ENCODE measurements around the gene LRRN4CL. TPM values are rescaled to one million over a fixed set of nuclear protein-coding genes. Genes with fewer than 3 reads are reported as not detected.
A peak's percentile ranks its signal among the peaks of the same experiment; 100 is the strongest.

LRRN4CL gene
- total RNA-seq, 2 donors from 2014 or later, result 3.1 to 4.6 TPM

DNA sequence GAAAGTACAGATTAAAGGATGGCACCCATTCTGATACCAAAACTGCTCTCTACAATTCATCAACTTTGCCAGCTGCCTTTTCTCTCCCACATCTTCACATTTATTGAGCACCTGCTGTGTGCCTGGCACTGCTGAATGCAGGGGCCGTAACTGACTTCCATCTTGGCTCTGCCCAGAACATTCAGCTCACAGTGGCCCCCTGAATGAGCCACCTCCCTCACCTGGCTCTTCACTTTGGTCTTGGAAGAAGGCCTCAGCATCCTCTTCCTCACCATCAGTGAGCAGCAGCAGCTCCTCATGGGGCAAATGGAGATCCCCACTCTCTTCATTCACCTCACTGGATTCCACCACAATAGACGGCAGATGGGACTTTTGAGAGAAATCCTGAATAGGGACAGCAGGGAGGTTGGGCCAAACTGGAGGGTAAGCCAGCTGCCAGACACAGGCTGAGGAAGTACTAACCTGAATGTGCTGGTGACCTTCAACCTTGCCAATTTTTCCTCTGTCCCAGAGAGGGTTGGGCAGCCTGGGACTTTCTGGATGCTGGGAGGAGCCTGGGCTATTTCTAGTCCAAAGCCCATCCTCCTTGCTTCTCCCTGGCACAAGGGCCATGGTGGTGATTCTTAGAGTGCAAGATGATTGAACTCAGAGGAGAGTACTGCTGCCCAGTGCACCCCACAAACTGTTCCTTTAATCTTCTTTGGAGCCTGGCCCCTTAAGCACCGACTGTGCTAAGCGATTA is 19.7 kb downstream of the LRRN4CL start:
- intact Hi-C loops (cut with DNase I), result no loop called here
- ATAC-seq (peak; percentile 20), DNase-seq (peak; percentile 65 to 83 (median 79))
- H3K4me1 ChIP-seq, result peaks cover 68% of the 10 kb centered on the region
- no peak for TF ChIP-seq POLR2A (IDR thresholded peaks at IDR 0.05)
- H3K36me3 ChIP-seq (replicated peaks in 1 of 2; ENCODE audit: insufficient read depth in 1 of 2, low read depth in 2 of 2), result no peaks in the 10 kb centered on the region
- no peaks in the 10 kb centered on the region for H3K27me3 ChIP-seq
- 31 to 49% methylated on average over 4 of the region's 4 CpGs for WGBS, 2 donors
- H3K9me3 ChIP-seq, result no peaks in the 10 kb centered on the region
- no peak overlapping the region for H3K4me3 ChIP-seq
- peak overlapping the region; percentile 39 to 96 (median 63) for H3K27ac ChIP-seq

DNA sequence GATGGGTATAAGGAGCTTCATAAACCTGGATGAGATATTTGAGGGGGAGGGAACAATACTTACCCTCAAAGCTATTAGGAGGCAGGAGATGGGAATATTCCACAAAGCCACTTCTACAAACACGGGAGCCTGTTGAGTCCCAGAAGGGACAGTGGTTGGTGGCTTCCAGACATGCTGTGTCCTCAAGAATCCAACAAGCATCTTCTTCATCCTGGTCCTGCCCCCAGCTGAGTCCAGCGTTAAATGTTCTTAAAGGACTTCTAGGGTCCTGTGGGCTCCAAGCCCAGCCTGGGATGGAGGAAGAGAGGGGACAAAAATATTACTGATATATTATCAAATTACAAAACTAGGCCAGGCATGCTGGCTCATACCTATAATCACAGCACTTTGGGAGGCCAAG is 21.9 kb downstream of the LRRN4CL start:
- Histone ChIP-seq H3K4me3 (no peak overlapping the region), H3K9me3 (no peaks in the 10 kb centered on the region), H3K27ac (peak overlapping the region in 2 of 4 donors; percentile 6 to 96), H3K36me3 (replicated peaks in 1 of 2; ENCODE audit: insufficient read depth in 1 of 2, low read depth in 2 of 2) (peaks cover 0 to 2% of the 10 kb centered on the region in 2 donors), H3K4me1 (peaks cover 59% of the 10 kb centered on the region), H3K27me3 (no peaks in the 10 kb centered on the region)
- 72 to 87% methylated on average over 2 of the region's 2 CpGs for WGBS, 2 donors
- ATAC-seq (no peak), DNase-seq (no peak)
- intact Hi-C loops (cut with DNase I), result no loop called here
- no peak for TF ChIP-seq POLR2A (IDR thresholded peaks at IDR 0.05)
- no peak for TF ChIP-seq CTCF (IDR thresholded peaks at IDR 0.05)

DNA sequence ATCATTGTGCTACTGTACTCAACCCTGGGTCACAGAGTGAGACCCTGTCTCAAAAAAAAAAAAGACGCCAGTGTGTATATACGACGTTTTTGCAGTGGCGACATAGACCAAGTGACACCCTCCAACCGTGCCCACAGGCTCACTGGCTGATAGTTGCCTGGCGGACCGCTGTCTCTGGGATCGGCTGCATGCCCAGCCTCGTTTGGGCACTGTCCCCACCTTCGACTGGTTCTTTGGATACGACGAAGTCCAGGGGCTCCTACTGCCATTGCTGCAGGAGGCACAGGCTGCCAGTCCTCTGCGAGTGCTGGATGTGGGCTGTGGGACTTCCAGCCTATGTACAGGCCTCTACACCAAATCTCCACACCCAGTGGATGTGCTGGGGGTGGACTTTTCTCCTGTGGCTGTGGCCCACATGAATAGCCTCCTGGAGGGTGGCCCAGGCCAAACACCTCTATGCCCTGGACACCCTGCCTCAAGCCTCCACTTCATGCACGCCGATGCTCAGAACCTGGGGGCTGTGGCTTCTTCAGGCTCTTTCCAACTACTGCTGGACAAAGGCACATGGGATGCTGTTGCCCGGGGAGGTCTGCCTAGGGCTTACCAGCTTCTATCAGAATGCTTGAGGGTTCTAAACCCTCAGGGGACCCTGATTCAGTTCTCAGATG is 22.9 kb downstream of the LRRN4CL start:
- H3K4me3 ChIP-seq, result peak overlapping the region in 1 of 2 donors; percentile 82
- peaks cover 0 to 2% of the 10 kb centered on the region in 2 donors for H3K36me3 ChIP-seq (replicated peaks in 1 of 2; ENCODE audit: insufficient read depth in 1 of 2, low read depth in 2 of 2)
- H3K4me1 ChIP-seq, result peaks cover 56% of the 10 kb centered on the region
- DNase-seq (peak in 1 of 4 donors; percentile 14), ATAC-seq (no peak)
- TF ChIP-seq CTCF (IDR thresholded peaks at IDR 0.05) (no peak), POLR2A (IDR thresholded peaks at IDR 0.05) (no peak)
- WGBS, 2 donors, result 43 to 50% methylated on average over 6 to 16 of the region's 16 CpGs
- peak overlapping the region in 3 of 4 donors; percentile 81 to 94 (median 87) for H3K27ac ChIP-seq
- H3K27me3 ChIP-seq, result no peaks in the 10 kb centered on the region
- intact Hi-C loops (cut with DNase I), result no loop called here
- H3K9me3 ChIP-seq, result no peaks in the 10 kb centered on the region

- H3K9me3 ChIP-seq, result no peaks in the 10 kb centered on the region
- ATAC-seq (peak; percentile 33), DNase-seq (peak; percentile 51 to 58 (median 56))
- peaks cover 0 to 2% of the 10 kb centered on the region in 2 donors for H3K36me3 ChIP-seq (replicated peaks in 1 of 2; ENCODE audit: insufficient read depth in 1 of 2, low read depth in 2 of 2)
- intact Hi-C loops (cut with DNase I), result no loop called here
- no peaks in the 10 kb centered on the region for H3K27me3 ChIP-seq
- H3K4me1 ChIP-seq, result peaks cover 53% of the 10 kb centered on the region
- 0 to 4% methylated on average over 26 to 39 of the region's 39 CpGs for WGBS, 2 donors
- H3K4me3 ChIP-seq, result peak overlapping the region; percentile 7 to 82
- TF ChIP-seq POLR2A (IDR thresholded peaks at IDR 0.05), result no peak
- TF ChIP-seq CTCF (IDR thresholded peaks at IDR 0.05), result no peak
- H3K27ac ChIP-seq, result peak overlapping the region; percentile 79 to 94 (median 84)
Measured at GRCh38 chr11:62665599-62666258, 23.6 kb downstream of the LRRN4CL start.

- H3K36me3 ChIP-seq (replicated peaks in 1 of 2; ENCODE audit: insufficient read depth in 1 of 2, low read depth in 2 of 2), result peaks cover 0 to 2% of the 10 kb centered on the region in 2 donors
- H3K4me3 ChIP-seq, result peak within 1 kb of the TSS; percentile 67 to 82
- H3K27ac ChIP-seq, result peak within 1 kb of the TSS; percentile 79 to 94 (median 84)
- intact Hi-C loops (cut with DNase I), result no loop called here
- no peaks in the 10 kb centered on the region for H3K27me3 ChIP-seq
- peak; percentile 96 to 100 (median 99) for TF ChIP-seq POLR2A (IDR thresholded peaks at IDR 0.05)
- no peak for TF ChIP-seq CTCF (IDR thresholded peaks at IDR 0.05)
- no peaks in the 10 kb centered on the region for H3K9me3 ChIP-seq
- 0 to 10% methylated on average over 2 to 47 of the region's 47 CpGs for WGBS, 2 donors
- peaks cover 47% of the 10 kb centered on the region for H3K4me1 ChIP-seq
- ATAC-seq, result peak; percentile 95
- DNase-seq, result peak; percentile 94 to 96 (median 95)
Measured at GRCh38 chr11:62665075-62665598, 24.2 kb downstream of the LRRN4CL start, which contains the start of the genes C11orf98 and CSKMT. Gene C11orf98, minus strand, starts transcription at chr11:62665210. Its CDS starts 41 bp downstream, at chr11:62665169. Gene CSKMT, plus strand, starts transcription at chr11:62665312. Its CDS starts 568 bp downstream, at chr11:62665880.

Measured in body of pancreas (tissue), 4 donors.